Liver (tissue), 3 donors: Measurements from ENCODE around the gene AQP6.

ENCODE experiments used
- TAF1 ChIP-seq: conservative IDR thresholded peaks from 2 replicates; pipeline ENCODE4 v1.6.1; 2016; ENCODE audit warnings: antibody characterized with exemption, mild to moderate bottlenecking
- TF ChIP-seq, protein P1 (sequence below): fragments of 150-350 bp; IDR thresholded peaks from 2 replicates; pipeline ENCODE4 v1.5.1; 2017; ENCODE audit warnings: improper control_type of control experiment, low read depth, low read length; ENCODE audit not compliant: missing input control
- donor health status: healthy.
- donor health status: healthy.

DNA sequence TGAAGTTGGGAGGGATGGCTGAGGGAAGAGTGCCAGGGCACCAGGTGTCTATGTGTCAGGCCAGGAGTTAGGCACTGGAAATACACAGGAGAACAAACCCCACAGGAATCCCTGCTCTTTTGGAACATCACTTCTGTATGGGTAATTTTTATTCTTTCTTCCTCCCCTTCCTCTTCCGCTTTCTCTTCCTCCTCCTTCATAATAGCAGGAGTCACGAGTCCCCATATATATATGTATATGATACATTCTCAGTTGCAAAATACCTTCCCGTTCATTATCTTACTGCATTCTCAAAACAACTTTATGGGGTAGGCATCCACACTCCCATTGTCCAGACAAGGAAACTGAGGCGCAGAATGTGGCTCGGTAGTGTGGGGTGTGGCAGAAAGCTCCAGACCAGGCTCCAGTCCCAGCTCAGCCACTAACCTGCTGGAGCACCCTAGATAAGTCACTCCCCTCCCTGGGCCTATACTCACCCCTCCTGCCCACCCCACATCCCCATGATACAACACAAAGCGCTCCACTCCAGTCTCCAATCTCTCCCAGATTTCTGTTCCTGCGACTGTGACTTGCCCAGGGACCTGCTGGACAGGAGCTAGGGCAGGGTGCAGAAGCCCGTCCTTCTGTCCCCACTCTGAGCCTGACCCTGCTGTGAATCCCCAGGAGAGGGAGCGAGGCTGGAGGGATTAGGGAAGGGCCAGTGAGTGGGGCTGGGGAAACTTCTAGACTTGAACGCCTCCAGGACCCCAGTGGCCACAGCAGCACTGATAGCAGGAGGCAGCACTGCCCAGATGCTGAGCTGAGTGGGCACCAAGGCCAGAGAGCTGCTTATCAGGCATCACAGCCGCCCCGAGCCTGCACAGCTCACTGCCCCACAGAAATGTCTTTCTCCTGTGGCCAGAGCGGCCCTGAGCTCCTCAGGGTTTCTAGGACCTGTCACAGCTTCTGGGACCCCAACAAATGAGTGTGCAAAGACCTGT is 23.6 kb upstream of the AQP6 start:
- TF ChIP-seq, protein P1, sequence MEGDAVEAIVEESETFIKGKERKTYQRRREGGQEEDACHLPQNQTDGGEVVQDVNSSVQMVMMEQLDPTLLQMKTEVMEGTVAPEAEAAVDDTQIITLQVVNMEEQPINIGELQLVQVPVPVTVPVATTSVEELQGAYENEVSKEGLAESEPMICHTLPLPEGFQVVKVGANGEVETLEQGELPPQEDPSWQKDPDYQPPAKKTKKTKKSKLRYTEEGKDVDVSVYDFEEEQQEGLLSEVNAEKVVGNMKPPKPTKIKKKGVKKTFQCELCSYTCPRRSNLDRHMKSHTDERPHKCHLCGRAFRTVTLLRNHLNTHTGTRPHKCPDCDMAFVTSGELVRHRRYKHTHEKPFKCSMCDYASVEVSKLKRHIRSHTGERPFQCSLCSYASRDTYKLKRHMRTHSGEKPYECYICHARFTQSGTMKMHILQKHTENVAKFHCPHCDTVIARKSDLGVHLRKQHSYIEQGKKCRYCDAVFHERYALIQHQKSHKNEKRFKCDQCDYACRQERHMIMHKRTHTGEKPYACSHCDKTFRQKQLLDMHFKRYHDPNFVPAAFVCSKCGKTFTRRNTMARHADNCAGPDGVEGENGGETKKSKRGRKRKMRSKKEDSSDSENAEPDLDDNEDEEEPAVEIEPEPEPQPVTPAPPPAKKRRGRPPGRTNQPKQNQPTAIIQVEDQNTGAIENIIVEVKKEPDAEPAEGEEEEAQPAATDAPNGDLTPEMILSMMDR, result no peak
- no peak for TF ChIP-seq TAF1
